ENCODE data around the gene TFAP2A. TPM values are rescaled to one million over a fixed set of nuclear protein-coding genes. Genes with fewer than 3 reads are reported as not detected.
A peak's percentile ranks its signal among the peaks of the same experiment; 100 is the strongest.

The TFAP2A gene
- total RNA-seq, 1 experiment from 2014 or later: 87.4 TPM

DNA sequence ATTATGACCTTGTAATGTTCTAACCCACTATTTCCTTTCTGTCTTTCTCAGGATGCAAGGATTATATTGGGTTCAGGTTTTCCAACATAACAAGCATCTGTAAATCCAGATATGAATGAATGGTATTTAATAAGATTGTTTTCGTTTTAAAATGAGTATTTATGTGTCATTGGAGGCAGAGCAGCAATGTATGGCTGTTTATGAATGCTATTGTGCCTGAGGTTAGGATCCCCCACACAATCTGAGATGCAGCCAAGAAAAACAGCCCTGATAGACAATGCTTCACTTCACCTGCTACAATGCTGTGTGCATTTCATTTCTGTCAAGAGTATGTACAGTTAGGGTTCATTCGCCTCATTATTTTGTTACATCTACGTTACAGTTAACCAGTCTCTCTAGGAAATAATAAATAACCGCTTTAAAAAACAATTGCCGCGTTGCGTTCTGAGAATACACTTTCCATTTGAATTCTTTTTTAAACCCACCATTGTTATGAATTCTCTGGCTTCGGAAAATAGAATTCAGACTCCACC is 19.6 kb downstream of the TFAP2A start:
- TF ChIP-seq, protein P1, sequence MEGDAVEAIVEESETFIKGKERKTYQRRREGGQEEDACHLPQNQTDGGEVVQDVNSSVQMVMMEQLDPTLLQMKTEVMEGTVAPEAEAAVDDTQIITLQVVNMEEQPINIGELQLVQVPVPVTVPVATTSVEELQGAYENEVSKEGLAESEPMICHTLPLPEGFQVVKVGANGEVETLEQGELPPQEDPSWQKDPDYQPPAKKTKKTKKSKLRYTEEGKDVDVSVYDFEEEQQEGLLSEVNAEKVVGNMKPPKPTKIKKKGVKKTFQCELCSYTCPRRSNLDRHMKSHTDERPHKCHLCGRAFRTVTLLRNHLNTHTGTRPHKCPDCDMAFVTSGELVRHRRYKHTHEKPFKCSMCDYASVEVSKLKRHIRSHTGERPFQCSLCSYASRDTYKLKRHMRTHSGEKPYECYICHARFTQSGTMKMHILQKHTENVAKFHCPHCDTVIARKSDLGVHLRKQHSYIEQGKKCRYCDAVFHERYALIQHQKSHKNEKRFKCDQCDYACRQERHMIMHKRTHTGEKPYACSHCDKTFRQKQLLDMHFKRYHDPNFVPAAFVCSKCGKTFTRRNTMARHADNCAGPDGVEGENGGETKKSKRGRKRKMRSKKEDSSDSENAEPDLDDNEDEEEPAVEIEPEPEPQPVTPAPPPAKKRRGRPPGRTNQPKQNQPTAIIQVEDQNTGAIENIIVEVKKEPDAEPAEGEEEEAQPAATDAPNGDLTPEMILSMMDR (IDR thresholded peaks at IDR 0.05; ENCODE audit: unreplicated experiment): no peak
- CTCF ChIA-PET: no interaction called here
- Mint-ChIP-seq H3K36me3 (ENCODE audit: insufficient read depth, unreplicated experiment) (peaks cover 43% of the 10 kb centered on the region), H3K4me1 (ENCODE audit: insufficient read depth, unreplicated experiment) (peaks cover 27% of the 10 kb centered on the region), H3K9me3 (ENCODE audit: unreplicated experiment) (no peaks in the 10 kb centered on the region), H3K27me3 (ENCODE audit: insufficient read depth, unreplicated experiment) (no peaks in the 10 kb centered on the region), H3K4me3 (ENCODE audit: unreplicated experiment) (no peak overlapping the region), H3K27ac (ENCODE audit: low read depth, unreplicated experiment) (no peak overlapping the region)
- DNase-seq (ENCODE audit: unreplicated experiment): peak; percentile 38
- POLR2A ChIA-PET: interaction anchor here (0.9 to 1.6 kb wide), 4 partner anchors 10 to 385 kb away, joined by 3 to 8 read pairs (median 3); no protein-coding TSS in a partner anchor
- TSS peak; percentile 0 for BruUV-seq (replicated peaks)
- intact Hi-C loops (cut with micrococcal nuclease): no loop called here

DNA sequence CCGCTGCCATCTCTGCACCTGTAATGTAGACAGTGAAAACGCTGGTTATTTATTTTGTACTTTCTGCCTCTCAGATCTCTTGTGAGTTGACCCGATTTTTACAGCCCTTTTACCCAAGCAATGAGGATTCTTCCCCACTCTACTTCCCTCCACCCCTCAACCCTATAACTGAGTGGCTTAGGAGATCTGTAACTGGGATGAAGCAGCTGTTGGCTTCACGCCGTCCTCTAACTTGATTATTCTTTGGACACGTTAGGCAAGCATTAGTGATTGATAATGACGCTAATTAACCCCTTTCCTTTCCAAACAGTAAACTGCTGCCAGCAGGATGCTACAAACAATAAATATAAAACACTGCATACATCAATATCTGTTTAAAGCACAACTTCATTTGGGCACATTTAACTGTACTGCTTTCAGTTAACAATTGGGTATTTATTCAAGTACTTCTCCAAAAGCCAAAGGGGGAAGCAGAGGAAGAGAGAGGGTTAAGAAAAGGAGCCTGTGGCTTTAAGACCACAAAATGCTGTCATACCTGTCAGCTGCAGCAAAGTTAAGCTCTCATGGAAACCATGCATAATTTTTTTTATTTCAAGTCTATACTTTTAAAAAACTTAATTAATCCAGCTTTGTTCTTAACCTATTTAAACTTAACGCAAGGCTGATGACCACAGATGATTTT is 21.2 kb downstream of the TFAP2A start:
- intact Hi-C loops (cut with micrococcal nuclease): no loop called here
- H3K27ac Mint-ChIP-seq (ENCODE audit: low read depth, unreplicated experiment): no peak overlapping the region
- no peaks in the 10 kb centered on the region for H3K27me3 Mint-ChIP-seq (ENCODE audit: insufficient read depth, unreplicated experiment)
- no TSS peak for BruUV-seq (replicated peaks)
- peaks cover 11% of the 10 kb centered on the region for H3K4me1 Mint-ChIP-seq (ENCODE audit: insufficient read depth, unreplicated experiment)
- no peak overlapping the region for H3K4me3 Mint-ChIP-seq (ENCODE audit: unreplicated experiment)
- no peaks in the 10 kb centered on the region for H3K9me3 Mint-ChIP-seq (ENCODE audit: unreplicated experiment)
- CTCF ChIA-PET: interaction anchor here (0.5 to 1.0 kb wide), 5 partner anchors 8 to 1846 kb away, joined by 3 read pairs; no protein-coding TSS in a partner anchor
- H3K36me3 Mint-ChIP-seq (ENCODE audit: insufficient read depth, unreplicated experiment): peaks cover 27% of the 10 kb centered on the region
- DNase-seq (ENCODE audit: unreplicated experiment): no peak
- POLR2A ChIA-PET: no interaction called here
- TF ChIP-seq, protein P1 (IDR thresholded peaks at IDR 0.05; ENCODE audit: unreplicated experiment): no peak

DNA sequence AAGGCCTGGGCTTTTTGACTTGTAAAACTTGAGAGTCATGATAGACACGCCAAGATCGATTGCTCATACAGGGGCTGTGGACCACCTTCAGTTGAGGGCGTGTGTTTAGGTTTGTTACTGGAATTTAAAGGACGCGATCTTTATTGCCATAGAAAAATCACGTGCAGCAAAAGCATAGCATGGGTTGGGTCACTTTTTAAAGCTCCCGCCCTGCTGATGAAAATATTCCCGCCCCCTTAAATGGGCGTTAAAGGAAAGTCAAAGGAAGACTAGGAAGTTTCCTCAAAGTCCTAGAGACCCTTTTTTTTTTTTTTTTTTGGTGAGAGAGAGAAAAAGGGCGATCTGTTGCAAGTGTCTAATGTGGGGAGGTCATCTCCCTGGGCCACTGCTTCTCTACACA is 23.1 kb downstream of the TFAP2A start:
- no peak for DNase-seq (ENCODE audit: unreplicated experiment)
- Mint-ChIP-seq H3K4me1 (ENCODE audit: insufficient read depth, unreplicated experiment) (peaks cover 9% of the 10 kb centered on the region), H3K36me3 (ENCODE audit: insufficient read depth, unreplicated experiment) (peaks cover 9% of the 10 kb centered on the region), H3K27me3 (ENCODE audit: insufficient read depth, unreplicated experiment) (no peaks in the 10 kb centered on the region), H3K9me3 (ENCODE audit: unreplicated experiment) (no peaks in the 10 kb centered on the region), H3K4me3 (ENCODE audit: unreplicated experiment) (no peak overlapping the region), H3K27ac (ENCODE audit: low read depth, unreplicated experiment) (no peak overlapping the region)
- intact Hi-C loops (cut with micrococcal nuclease): no loop called here
- ChIA-PET POLR2A (interaction anchor here (0.9 kb wide), 1 partner anchor 10 kb away, joined by 3 read pairs; no protein-coding TSS in a partner anchor), CTCF (no interaction called here)
- TF ChIP-seq, protein P1 (IDR thresholded peaks at IDR 0.05; ENCODE audit: unreplicated experiment): no peak
- no TSS peak for BruUV-seq (replicated peaks)

DNA sequence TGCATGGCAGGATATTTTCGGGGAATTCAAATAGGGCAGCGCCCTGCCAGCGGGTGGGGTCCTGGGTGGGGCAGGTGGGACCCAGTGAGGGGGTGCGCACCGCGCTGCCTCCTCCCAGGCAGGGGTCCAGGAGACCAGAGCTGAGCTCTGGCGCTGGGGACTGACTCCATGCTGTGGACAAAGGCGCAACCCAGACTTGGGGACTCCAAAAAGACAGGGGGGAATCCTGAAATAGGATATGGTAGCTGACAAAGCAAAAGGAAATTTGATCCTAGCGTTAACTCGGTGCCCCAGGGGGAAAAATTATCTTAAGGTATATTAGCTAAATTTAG is 23.6 kb downstream of the TFAP2A start:
- no peaks in the 10 kb centered on the region for H3K9me3 Mint-ChIP-seq (ENCODE audit: unreplicated experiment)
- TF ChIP-seq, protein P1 (IDR thresholded peaks at IDR 0.05; ENCODE audit: unreplicated experiment): no peak
- H3K27ac Mint-ChIP-seq (ENCODE audit: low read depth, unreplicated experiment): no peak overlapping the region
- no peak for DNase-seq (ENCODE audit: unreplicated experiment)
- no peaks in the 10 kb centered on the region for H3K27me3 Mint-ChIP-seq (ENCODE audit: insufficient read depth, unreplicated experiment)
- POLR2A ChIA-PET: interaction anchor here (0.9 kb wide), 1 partner anchor 11 kb away, joined by 3 read pairs; no protein-coding TSS in a partner anchor
- peaks cover 9% of the 10 kb centered on the region for H3K4me1 Mint-ChIP-seq (ENCODE audit: insufficient read depth, unreplicated experiment)
- no peak overlapping the region for H3K4me3 Mint-ChIP-seq (ENCODE audit: unreplicated experiment)
- CTCF ChIA-PET: no interaction called here
- intact Hi-C loops (cut with micrococcal nuclease): no loop called here
- H3K36me3 Mint-ChIP-seq (ENCODE audit: insufficient read depth, unreplicated experiment): peaks cover 6% of the 10 kb centered on the region
- no TSS peak for BruUV-seq (replicated peaks)
